Naive thymus-derived CD8-positive, alpha-beta T cell (primary cell): ENCODE data around the gene KRTAP10-9. TPM values are rescaled to one million over a fixed set of nuclear protein-coding genes. Genes with fewer than 3 reads are reported as not detected.
"Not testable (repeated sequence)": the region's sequence is repeated elsewhere in the genome, so short reads cannot be mapped to it uniquely, and the experiment has no call there.

Source experiments
- ATAC-seq, 2 donors: fragments of 150-1000 bp; cut with Tn5 transposase in 1 of 2; sonication (Bioruptor Pico), chemical (Tn5 transposase) in 1 of 2; 1 replicate in 1 of 2; 2 replicates in 1 of 2; pipeline ENCODE4 v1.10.0; 2021; ENCODE audit warnings: mild to moderate bottlenecking in 2 of 2, moderate library complexity in 2 of 2
- POLR2A ChIA-PET: fragments of 350-600 bp; sonication (Branson Sonifier 250); formaldehyde crosslinking; loops from one replicate; lab custom pipeline; 2021; ENCODE audit warnings: antibody characterized with exemption; lab: Charles Lee
- DNase-seq, 10 donors: peaks; one replicate each; pipeline versions ENCODE4 v3.0.0 to v3.0.0-alpha.2; 2020 to 2022
- H3K27ac Mint-ChIP-seq, 10 donors: one replicate each; pipeline ENCODE4 v1.8.0; 2020 to 2022; ENCODE audit warnings: mild to moderate bottlenecking in 10 of 10, mixed read lengths in 10 of 10, moderate library complexity in 4 of 10, inconsistent platforms in 1 of 10
- H3K27me3 Mint-ChIP-seq, 5 donors: one replicate each; pipeline ENCODE4 v1.8.0; 2021 to 2022; ENCODE audit warnings: mixed read lengths in 5 of 5
- H3K36me3 Mint-ChIP-seq, 3 donors: one replicate each; pipeline ENCODE4 v1.8.0; 2020 to 2022; ENCODE audit warnings: mixed read lengths in 3 of 3, mild to moderate bottlenecking in 2 of 3, inconsistent platforms in 1 of 3
- H3K4me1 Mint-ChIP-seq, 4 donors: one replicate each; pipeline ENCODE4 v1.8.0; 2021 to 2022; ENCODE audit warnings: mixed read lengths in 4 of 4
- H3K4me3 Mint-ChIP-seq, 10 donors: one replicate each; pipeline ENCODE4 v1.8.0; 2020 to 2022; ENCODE audit warnings: mild to moderate bottlenecking in 10 of 10, mixed read lengths in 10 of 10, moderate library complexity in 6 of 10, inconsistent platforms in 1 of 10
- H3K9me3 Mint-ChIP-seq, 9 donors: one replicate each; pipeline ENCODE4 v1.8.0; 2020 to 2022; ENCODE audit warnings: mixed read lengths in 9 of 9, mild to moderate bottlenecking in 3 of 9, inconsistent platforms in 1 of 9, moderate library complexity in 1 of 9
- polyA plus RNA-seq, 3 donors: library from polyadenylated mRNA; unstranded; fragments of 300-500 nt; fragmentation: Illumina TruSeq; gene quantifications; one replicate each; pipeline ENCODE4 v1.2.3, GENCODE V29; 2021
- total RNA-seq, 8 experiments: library from RNA in 2 of 8; stranded (reverse) in 2 of 8; gene quantifications; one replicate each; pipeline ENCODE4 v1.2.3 and lab custom pipeline; 2021 to 2026

The KRTAP10-9 gene, protein sequence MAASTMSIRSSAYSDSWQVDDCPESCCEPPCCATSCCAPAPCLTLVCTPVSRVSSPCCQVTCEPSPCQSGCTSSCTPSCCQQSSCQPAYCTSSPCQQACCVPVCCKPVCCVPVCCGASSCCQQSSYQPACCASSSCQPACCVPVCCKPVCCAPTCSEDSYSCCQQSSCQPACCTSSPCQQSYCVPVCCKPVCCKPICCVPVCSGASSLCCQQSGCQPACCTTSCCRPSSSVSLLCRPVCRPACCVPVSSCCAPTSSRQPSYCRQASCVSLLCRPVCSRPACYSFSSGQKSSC
- not detected for total RNA-seq
- polyA plus RNA-seq, result not detected
- total RNA-seq (lab: John Stamatoyannopoulos, UW), result 0 reads per million in 6 experiments

DNA sequence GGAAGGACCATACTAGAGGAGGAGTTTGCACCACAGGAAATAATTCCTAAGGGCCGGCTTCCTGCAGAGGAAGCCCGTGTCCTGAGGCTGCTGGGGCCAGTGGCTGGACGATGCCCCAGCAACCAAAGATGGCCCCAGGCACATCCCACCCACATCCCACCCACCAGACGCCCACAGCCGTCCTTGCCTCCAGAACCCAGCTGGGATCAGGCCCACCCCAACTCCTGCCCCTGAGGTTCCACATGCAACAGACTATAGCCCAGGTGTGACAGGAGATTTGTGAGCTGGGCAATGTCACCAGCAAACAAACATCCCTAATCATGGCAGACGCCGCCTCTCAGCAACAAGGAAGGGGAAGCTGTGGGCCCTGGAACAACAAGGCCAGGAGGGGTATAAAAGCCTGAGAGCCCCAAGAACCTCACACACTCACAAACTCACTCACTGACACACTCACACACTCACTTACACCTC, at the start of gene KRTAP10-9:
TSS of gene KRTAP10-9 (plus strand) at position 421 of the 471 bp plus-strand sequence. CDS start 79 bp downstream, outside the sequence.
- peaks cover 2 to 46% (median 41%) of the 10 kb centered on the region in 3 donors for H3K36me3 Mint-ChIP-seq
- ATAC-seq (no peak), DNase-seq (peak in 1 of 10 donors; percentile 21)
- peaks cover 22 to 53% (median 44%) of the 10 kb centered on the region in 4 donors for H3K4me1 Mint-ChIP-seq
- H3K4me3 Mint-ChIP-seq, result peak within 1 kb of the TSS in 4 of 10 donors; percentile 28 to 65 (median 58)
- peak within 1 kb of the TSS in 9 of 10 donors; percentile 41 to 81 (median 69) for H3K27ac Mint-ChIP-seq
- peaks cover 0 to 2% (median 0%) of the 10 kb centered on the region in 5 donors for H3K27me3 Mint-ChIP-seq
- H3K9me3 Mint-ChIP-seq, result peaks cover 18 to 60% (median 49%) of the 10 kb centered on the region in 9 donors
- POLR2A ChIA-PET, result interaction anchor here (0.8 to 3.3 kb wide), 2 partner anchors 29 to 32 kb away, joined by 3 to 15 read pairs; partner anchors contain the start of gene KRTAP12-3

DNA sequence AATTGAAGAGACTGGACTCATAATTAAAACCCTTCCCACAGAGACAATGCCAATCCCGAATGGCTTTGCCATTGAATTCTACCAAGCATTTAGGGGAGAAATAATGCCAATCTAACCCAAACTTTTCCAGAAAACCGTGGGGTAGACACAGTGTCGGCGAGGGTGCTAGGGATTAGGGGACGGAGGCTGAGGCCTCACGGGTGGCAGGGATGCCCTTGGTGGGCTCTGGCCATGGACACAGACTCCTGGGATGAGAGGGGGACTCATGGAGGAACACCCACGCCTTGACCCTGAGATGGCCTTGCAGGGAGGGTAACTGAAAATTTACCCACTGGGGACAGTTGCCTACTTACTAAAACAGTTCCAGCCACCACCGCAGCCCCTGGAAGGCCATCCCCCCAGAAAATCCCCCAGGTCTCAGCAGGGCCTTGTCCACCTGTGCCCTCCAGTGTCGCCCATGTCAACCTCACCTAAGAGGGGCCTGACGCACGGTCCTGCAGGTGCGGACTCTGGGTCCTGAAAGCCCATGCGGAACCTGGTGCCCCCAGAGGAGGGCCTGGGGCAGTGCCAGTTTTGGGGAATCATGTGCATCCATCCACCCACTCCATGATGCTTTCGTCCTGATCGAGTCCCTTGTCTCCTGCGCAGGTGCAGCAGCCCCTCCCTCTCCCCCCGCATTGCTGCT, 48.4 kb upstream of the KRTAP10-9 start:
- Mint-ChIP-seq H3K27me3 (peaks cover 0 to 12% (median 0%) of the 10 kb centered on the region in 5 donors), H3K4me3 (no peak overlapping the region), H3K36me3 (peaks cover 0 to 15% (median 5%) of the 10 kb centered on the region in 3 donors), H3K9me3 (peaks cover 0 to 35% (median 18%) of the 10 kb centered on the region in 9 donors), H3K4me1 (peaks cover 12 to 47% (median 24%) of the 10 kb centered on the region in 4 donors), H3K27ac (peak overlapping the region in 2 of 10 donors; percentile 33 to 37)
- ATAC-seq (no peak), DNase-seq (no peak)
- POLR2A ChIA-PET, result no interaction called here

DNA sequence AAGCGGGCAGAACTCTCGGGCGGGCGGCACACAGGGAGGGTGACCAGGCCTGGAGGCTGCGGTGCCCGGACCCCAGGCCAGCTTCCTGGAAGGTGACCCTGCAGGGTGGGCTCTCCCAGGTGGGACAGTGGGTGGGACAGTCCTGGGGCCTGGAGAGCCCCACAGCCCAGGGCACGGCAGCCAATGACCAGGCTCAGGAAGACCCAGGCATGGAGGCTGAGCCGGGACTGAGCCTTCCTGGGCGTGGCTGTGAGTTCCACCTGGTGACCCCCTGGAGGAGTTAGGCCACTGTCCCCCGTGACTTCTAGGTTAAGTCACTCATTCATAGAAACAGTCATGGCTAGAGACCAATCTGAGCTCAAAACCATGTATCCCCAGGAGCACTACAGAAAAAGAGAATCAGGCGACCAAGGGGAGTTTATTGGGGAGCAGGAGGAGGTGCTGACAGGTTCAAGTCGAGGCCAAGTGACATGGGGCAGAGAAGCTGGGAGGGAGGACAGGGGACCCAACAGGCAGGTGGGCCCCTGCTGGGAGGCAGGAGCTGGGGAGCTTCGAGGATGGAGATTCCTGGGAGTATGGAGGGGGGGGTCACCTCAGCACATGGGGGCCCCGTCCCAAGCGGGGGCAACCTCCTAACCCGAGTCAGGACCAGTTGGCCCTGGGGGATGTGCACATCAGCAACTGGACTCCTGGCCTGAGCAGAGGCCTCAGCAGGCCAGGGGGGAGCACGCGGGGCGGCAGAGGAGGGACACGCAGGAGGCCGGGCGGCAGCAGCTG, 47.6 kb upstream of the KRTAP10-9 start:
- Mint-ChIP-seq H3K9me3 (peaks cover 0 to 35% (median 18%) of the 10 kb centered on the region in 9 donors), H3K27me3 (peaks cover 0 to 11% (median 0%) of the 10 kb centered on the region in 5 donors), H3K4me3 (peak overlapping the region in 1 of 10 donors; percentile 55), H3K27ac (peak overlapping the region in 5 of 10 donors; percentile 3 to 90 (median 49)), H3K4me1 (peaks cover 16 to 54% (median 29%) of the 10 kb centered on the region in 4 donors), H3K36me3 (peaks cover 0 to 15% (median 5%) of the 10 kb centered on the region in 3 donors)
- no peak for ATAC-seq
- peak in 1 of 10 donors; percentile 42 for DNase-seq
- POLR2A ChIA-PET, result no interaction called here

DNA sequence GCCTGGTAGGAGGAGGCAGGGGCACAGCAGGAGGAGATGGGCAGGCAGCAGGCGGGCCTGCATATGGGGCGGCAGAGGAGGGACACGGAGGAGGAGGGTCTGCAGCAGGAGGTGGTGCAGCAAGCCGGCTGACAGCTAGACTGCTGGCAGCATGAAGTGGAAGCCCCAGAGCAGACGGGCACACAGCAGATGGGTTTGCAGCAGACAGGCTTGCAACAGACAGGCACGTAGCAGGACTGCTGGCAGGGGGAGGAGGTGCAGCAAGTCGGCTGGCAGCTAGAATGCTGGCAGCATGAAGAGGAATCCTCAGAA, 47.1 kb upstream of the KRTAP10-9 start:
- no peak for ATAC-seq
- H3K36me3 Mint-ChIP-seq, result peaks cover 0 to 15% (median 5%) of the 10 kb centered on the region in 3 donors
- POLR2A ChIA-PET, result interaction anchor here (1.9 kb wide), 1 partner anchor 78 kb away, joined by 5 read pairs; the partner anchor contains the start of gene KRTAP12-3
- H3K27ac Mint-ChIP-seq, result peak overlapping the region in 3 of 10 donors; percentile 52 to 94 (median 90)
- DNase-seq, result no peak
- peaks cover 0 to 35% (median 18%) of the 10 kb centered on the region in 9 donors for H3K9me3 Mint-ChIP-seq
- peaks cover 0 to 5% (median 0%) of the 10 kb centered on the region in 5 donors for H3K27me3 Mint-ChIP-seq
- peaks cover 16 to 53% (median 30%) of the 10 kb centered on the region in 4 donors for H3K4me1 Mint-ChIP-seq
- peak overlapping the region in 6 of 10 donors; percentile 26 to 71 (median 48) for H3K4me3 Mint-ChIP-seq

DNA sequence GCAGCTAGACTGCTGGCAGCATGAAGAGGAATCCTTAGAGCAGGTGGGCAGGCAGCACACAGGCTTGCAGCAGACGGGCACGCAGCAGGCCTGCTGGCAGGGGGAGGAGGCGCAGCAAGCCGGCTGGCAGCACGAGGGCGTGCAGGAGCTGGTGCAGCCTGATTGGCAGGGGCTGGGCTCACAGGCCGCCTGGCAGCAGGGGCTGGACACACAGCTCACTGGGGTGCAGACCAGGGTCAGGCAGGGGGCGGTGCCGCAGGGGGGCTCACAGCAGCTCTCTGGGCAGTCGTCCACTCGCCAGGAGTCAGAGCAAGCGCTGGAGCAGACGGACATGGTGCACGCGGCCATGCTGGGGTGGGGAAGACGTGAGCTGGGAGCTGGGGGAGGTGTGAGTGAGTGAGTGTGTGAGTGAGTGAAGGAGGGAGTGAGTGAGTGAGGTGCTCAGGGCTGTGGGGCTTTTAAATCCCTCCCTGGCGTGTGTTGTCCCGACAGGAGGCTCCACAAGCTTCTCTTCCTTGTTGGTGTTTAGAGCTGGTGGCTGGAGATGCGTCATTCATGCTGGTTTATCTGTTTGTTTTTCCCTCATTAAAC, 46.6 kb upstream of the KRTAP10-9 start, which contains the start of gene KRTAP10-5:
TSS of gene KRTAP10-5 (minus strand) at position 374 of the 591 bp plus-strand sequence. CDS start at position 348, 26 bp downstream.
- peaks cover 0 to 34% (median 18%) of the 10 kb centered on the region in 9 donors for H3K9me3 Mint-ChIP-seq
- not testable (repeated sequence) for H3K27me3 Mint-ChIP-seq, ATAC-seq
- peaks cover 16 to 48% (median 30%) of the 10 kb centered on the region in 4 donors for H3K4me1 Mint-ChIP-seq
- peak in 1 of 10 donors; percentile 50 for DNase-seq
- peak within 1 kb of the TSS in 9 of 10 donors; percentile 37 to 71 (median 55) for H3K4me3 Mint-ChIP-seq
- POLR2A ChIA-PET, result interaction anchor here (1.9 kb wide), 1 partner anchor 77 kb away, joined by 5 read pairs; the partner anchor contains the start of gene KRTAP12-3
- H3K36me3 Mint-ChIP-seq, result peaks cover 0 to 15% (median 5%) of the 10 kb centered on the region in 3 donors
- H3K27ac Mint-ChIP-seq, result peak within 1 kb of the TSS in 8 of 10 donors; percentile 27 to 94 (median 70)

DNA sequence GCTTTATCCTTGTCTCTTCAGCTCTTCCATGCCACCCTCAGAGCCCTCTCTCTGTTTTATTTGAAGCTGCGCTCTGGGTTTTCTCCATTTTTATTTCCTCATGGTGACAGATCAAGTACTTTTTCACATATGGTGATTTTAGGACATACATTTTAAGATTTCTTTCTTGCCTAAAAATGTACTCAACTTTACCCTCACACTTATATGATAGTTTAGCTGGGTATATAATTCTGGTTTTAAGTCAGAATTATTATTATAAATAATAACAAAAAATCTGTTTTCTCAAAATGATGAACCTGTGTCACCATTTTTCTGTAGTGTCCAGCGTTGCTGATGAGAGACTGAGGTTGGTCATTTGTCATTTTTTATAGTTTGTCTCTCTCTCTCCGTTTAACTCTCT, 45.7 kb upstream of the KRTAP10-9 start:
- Mint-ChIP-seq H3K36me3 (peaks cover 0 to 15% (median 5%) of the 10 kb centered on the region in 3 donors), H3K4me3 (peak overlapping the region in 5 of 10 donors; percentile 12 to 64 (median 55)), H3K27ac (peak overlapping the region in 7 of 10 donors; percentile 6 to 76 (median 58)), H3K9me3 (peaks cover 0 to 29% (median 18%) of the 10 kb centered on the region in 9 donors), H3K4me1 (peaks cover 16 to 44% (median 32%) of the 10 kb centered on the region in 4 donors), H3K27me3 (peaks cover 3 to 10% (median 7%) of the 10 kb centered on the region in 5 donors)
- no peak for ATAC-seq
- DNase-seq, result no peak
- POLR2A ChIA-PET, result interaction anchor here (1.9 kb wide), 1 partner anchor 76 kb away, joined by 5 read pairs; the partner anchor contains the start of gene KRTAP12-3

DNA sequence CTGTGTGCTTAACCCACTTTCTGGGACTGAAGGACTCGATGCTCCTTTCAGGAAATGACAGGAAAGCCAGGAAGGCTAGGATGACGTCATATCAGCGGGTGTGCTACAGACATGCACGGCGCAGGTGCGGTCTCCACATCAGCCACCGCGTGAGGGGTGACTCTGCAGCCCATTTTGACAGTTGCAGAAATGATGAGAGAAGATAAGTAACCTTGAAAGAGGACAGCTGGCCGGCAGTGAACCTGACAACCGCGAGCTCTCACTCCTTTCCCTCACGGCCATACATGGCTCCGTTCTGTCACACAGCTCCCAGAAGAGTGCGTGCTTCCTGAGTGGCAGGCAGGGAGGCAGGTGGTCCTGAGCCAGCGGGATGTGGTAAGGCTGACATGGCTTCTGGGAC, 44.8 kb upstream of the KRTAP10-9 start:
- POLR2A ChIA-PET, result no interaction called here
- peak overlapping the region in 2 of 10 donors; percentile 27 to 55 for H3K4me3 Mint-ChIP-seq
- peaks cover 3 to 18% (median 12%) of the 10 kb centered on the region in 5 donors for H3K27me3 Mint-ChIP-seq
- DNase-seq, result no peak
- peaks cover 16 to 44% (median 33%) of the 10 kb centered on the region in 4 donors for H3K4me1 Mint-ChIP-seq
- H3K36me3 Mint-ChIP-seq, result peaks cover 0 to 15% (median 5%) of the 10 kb centered on the region in 3 donors
- H3K9me3 Mint-ChIP-seq, result peaks cover 0 to 25% (median 14%) of the 10 kb centered on the region in 9 donors
- no peak for ATAC-seq
- peak overlapping the region in 2 of 10 donors; percentile 6 to 56 for H3K27ac Mint-ChIP-seq

DNA sequence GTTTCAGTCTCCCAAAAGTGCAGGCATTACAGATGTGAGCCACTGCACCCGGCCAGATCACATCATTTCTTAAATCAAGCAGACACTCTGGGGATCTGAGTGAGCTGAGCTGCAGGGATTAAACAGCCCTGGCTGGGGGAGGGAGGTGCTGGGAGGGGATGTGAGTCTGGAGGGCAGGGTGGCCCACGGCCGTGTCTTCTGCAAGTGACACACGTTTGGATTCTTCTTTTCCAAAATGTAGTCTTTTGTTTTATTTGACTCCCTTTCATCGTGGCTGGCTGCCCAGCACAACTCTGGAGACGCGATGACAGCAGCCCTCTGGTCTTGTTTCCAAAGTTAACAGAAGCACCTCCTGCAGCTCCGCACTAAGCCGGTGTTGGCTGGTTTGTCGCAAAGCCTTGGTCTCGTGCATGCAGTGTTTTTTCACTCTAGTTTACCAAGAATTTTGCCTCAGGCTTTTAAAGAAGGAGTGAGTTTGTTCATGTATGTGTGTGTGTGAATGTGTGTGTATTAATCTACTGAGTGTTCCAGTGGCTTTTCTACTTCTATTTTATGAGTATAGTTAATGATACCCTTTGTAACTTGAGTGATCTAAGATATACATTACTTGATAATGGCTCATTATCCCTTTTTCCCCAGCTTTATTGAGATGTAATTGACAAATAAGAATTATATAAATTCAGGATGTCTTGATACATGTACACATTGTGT, 43.6 kb upstream of the KRTAP10-9 start:
- Mint-ChIP-seq H3K27me3 (peaks cover 3 to 21% (median 12%) of the 10 kb centered on the region in 5 donors), H3K9me3 (peaks cover 0 to 16% (median 7%) of the 10 kb centered on the region in 9 donors), H3K4me1 (peaks cover 16 to 44% (median 33%) of the 10 kb centered on the region in 4 donors), H3K36me3 (peaks cover 0 to 10% (median under 1%) of the 10 kb centered on the region in 3 donors), H3K27ac (peak overlapping the region in 4 of 10 donors; percentile 50 to 87 (median 58)), H3K4me3 (peak overlapping the region in 2 of 10 donors; percentile 18 to 68)
- ATAC-seq (no peak), DNase-seq (no peak)
- POLR2A ChIA-PET, result no interaction called here

DNA sequence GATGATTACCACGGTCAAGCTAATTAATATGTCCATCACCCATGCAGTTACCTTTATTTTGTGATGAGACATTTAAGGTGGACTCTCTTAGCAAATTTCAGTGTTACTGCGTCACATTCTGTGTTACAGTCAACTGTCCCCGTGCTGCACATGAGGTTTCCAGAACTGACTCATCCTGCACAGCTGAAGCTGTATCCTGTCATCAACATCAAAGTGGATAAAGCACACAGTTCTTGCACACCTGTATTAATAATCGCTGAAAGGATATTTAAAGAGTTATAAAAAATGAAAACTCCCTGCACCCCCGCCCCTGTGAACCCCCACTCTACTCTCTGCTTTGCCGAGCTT, 43.1 kb upstream of the KRTAP10-9 start:
- H3K9me3 Mint-ChIP-seq, result peaks cover 0 to 13% (median 6%) of the 10 kb centered on the region in 9 donors
- H3K36me3 Mint-ChIP-seq, result peaks cover 0 to 10% (median 0%) of the 10 kb centered on the region in 3 donors
- ATAC-seq, result peak in 1 of 2 donors; percentile 54
- peaks cover 16 to 44% (median 33%) of the 10 kb centered on the region in 4 donors for H3K4me1 Mint-ChIP-seq
- POLR2A ChIA-PET, result no interaction called here
- no peak overlapping the region for H3K27ac Mint-ChIP-seq
- H3K4me3 Mint-ChIP-seq, result peak overlapping the region in 1 of 10 donors; percentile 18
- peaks cover 3 to 21% (median 12%) of the 10 kb centered on the region in 5 donors for H3K27me3 Mint-ChIP-seq
- no peak for DNase-seq

DNA sequence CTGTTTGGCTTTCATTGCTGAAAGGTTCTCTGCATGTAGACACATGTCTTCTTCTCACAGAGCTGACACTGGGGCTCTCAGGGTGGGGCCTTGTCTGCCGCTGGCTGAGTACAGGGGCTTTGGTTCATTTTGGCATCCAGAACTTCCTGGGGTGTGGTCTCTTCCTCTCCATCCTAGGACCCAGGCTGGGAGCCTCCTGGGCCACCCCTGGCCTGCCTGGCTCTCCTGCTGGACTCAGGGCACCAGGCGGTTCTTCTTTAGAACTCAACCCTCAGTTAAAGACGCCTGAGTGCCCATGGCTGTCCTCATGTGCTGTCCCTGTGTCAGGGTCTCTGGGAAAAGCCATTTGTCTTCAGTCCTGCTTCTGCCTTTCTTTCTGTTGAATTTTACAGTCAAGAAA, 41.0 kb upstream of the KRTAP10-9 start:
- Mint-ChIP-seq H3K36me3 (peaks cover 0 to 9% (median 0%) of the 10 kb centered on the region in 3 donors), H3K27ac (peak overlapping the region in 2 of 10 donors; percentile 14 to 80), H3K9me3 (peaks cover 0 to 12% (median 3%) of the 10 kb centered on the region in 9 donors), H3K27me3 (peaks cover 3 to 24% (median 12%) of the 10 kb centered on the region in 5 donors), H3K4me3 (no peak overlapping the region), H3K4me1 (peaks cover 16 to 34% (median 28%) of the 10 kb centered on the region in 4 donors)
- no peak for DNase-seq
- ATAC-seq, result no peak
- POLR2A ChIA-PET, result no interaction called here
